Keratinocyte (primary cell): ENCODE data around the gene LRRC4C.

ENCODE experiments used
- CTCF ChIP-seq, 3 experiments: IDR thresholded peaks in 1 of 3; conservative IDR thresholded peaks in 1 of 3; optimal IDR thresholded peaks in 1 of 3; 2 replicates in 2 of 3; 3 replicates in 1 of 3; pipeline versions ENCODE3 to v1.5.1; 2011; ENCODE audit warnings: low read length in 3 of 3, mild to moderate bottlenecking in 3 of 3, moderate library complexity in 2 of 3, control low read depth in 1 of 3, inconsistent platforms in 1 of 3; ENCODE audit not compliant: insufficient read depth in 2 of 3; ENCODE audit errors: extremely low read depth in 1 of 3
- EZH2 ChIP-seq: IDR thresholded peaks from one replicate; pipeline ENCODE4 v1.6.1; 2012; ENCODE audit warnings: inconsistent platforms, mild to moderate bottlenecking, low read length, moderate library complexity

GRCh38 chr11:41309716-41310115, 149.7 kb downstream of the LRRC4C start:
- TF ChIP-seq CTCF (optimal IDR thresholded peaks at IDR 0.05 in 1 of 3, IDR thresholded peaks at IDR 0.05 in 1 of 3, conservative IDR thresholded peaks at IDR 0.05 in 1 of 3; ENCODE audit: extremely low read depth in 1 of 3, insufficient read depth in 2 of 3, low read length in 3 of 3) (no peak), EZH2 (no peak)
